OCI-LY1 (cell line): ENCODE data around the gene ADGRB2.

ENCODE experiments used
- CTCF ChIP-seq: fragments of 200-600 bp; sonication (generic), shearing (Covaris generic); IDR thresholded peaks from 2 replicates; pipeline ENCODE4 v1.5.1; 2017; ENCODE audit warnings: mild to moderate bottlenecking, antibody characterized with exemption, low read length, moderate library complexity, mixed read lengths
- EZH2 ChIP-seq: fragments of 200-600 bp; sonication (generic), shearing (Covaris generic); IDR thresholded peaks from 2 replicates; pipeline ENCODE4 v1.8.0; 2017; ENCODE audit warnings: borderline replicate concordance, mixed run types, mild to moderate bottlenecking, antibody characterized with exemption, low read length, moderate library complexity, mixed read lengths

GRCh38 chr1:31689854-31690253, 74.3 kb downstream of the ADGRB2 start:
- TF ChIP-seq CTCF (no peak), EZH2 (no peak)
